ENCODE results near the gene MYH11.

MYH11 gene

GRCh38 chr16:15856901-15857698 is at the start of gene MYH11:
TSS of gene MYH11 (minus strand) at chr16:15857028. CDS start at chr16:15838252, 18,776 bp downstream.
- DNase-seq (ENCODE audit: low read depth in 1 of 2, low spot score in 1 of 2), result no peak

DNA sequence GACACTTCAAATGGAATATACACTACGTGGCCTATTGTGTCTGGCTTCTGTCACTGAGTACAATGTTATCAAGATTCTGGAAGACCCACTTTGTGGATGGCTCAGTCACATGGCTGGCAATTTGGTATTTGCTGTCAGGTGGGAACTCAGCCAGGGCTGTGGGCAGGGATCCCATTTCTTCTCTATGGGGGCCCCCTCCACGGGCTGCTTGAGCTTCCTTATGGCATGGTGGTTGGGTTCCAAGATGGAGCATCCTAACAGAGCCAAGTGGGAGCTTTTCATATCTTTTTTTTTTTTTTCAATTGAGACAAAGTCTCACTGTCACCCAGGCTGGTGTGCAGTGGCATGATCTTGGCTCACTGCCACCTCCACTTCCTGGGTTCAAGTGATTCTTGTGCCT is 49.6 kb upstream of the MYH11 start:
- no peak for DNase-seq (ENCODE audit: low read depth in 1 of 2, low spot score in 1 of 2)

- no peak for DNase-seq (ENCODE audit: low read depth in 1 of 2, low spot score in 1 of 2)
Observed at GRCh38 chr16:15903960-15904359, 47.1 kb upstream of the MYH11 start.

GRCh38 chr16:15900901-15901500 is 44.2 kb upstream of the MYH11 start:
- no peak for DNase-seq (ENCODE audit: low read depth in 1 of 2, low spot score in 1 of 2)

DNA sequence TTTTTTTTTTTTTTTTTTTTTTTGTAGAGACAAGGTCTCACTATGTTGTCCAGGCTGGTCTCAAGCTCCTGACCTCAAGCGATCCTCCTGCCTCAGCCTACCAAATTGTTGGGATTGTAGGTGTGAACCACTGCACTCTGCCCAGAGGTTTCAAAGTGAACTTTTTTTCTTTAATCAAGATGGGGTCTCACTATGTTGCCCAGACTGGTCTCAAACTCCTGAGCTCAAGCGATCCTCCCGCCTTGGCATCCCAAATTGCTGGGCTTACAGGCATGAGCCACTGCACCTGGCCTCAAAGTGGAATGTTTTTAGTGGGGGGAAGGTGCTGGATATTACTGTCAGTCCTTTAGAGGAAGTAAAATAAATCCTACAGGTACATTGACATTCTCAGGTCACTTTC is 43.5 kb upstream of the MYH11 start:
- no peak for DNase-seq (ENCODE audit: low read depth in 1 of 2, low spot score in 1 of 2)

DNA sequence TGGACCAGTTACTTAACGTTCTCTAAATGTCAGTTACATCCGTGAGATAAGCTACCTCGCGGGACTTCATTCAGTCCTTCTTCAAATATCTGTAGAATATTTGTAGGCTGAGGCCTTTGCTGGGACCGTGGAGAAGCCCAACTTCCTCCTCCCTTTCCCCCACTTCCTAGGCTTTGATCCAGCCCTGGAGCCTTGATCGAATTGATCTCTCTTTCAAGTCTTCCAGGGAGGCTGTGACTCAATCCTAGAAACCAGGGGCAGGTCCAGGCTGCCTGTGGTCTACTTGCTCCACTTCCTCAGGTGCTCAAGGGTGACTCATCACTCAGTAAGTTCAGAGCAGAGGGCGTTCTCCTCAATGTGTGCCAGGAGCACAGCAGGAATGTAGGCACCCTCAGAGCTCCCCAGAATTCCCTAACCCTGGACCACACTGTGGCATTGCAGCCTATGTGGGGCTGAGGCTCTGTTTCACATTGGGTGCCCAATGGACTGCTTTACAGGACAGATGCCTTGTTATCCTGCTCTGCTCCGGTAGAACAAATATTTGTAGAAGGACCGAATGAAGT is 42.8 kb upstream of the MYH11 start:
- no peak for DNase-seq (ENCODE audit: low read depth in 1 of 2, low spot score in 1 of 2)

DNA sequence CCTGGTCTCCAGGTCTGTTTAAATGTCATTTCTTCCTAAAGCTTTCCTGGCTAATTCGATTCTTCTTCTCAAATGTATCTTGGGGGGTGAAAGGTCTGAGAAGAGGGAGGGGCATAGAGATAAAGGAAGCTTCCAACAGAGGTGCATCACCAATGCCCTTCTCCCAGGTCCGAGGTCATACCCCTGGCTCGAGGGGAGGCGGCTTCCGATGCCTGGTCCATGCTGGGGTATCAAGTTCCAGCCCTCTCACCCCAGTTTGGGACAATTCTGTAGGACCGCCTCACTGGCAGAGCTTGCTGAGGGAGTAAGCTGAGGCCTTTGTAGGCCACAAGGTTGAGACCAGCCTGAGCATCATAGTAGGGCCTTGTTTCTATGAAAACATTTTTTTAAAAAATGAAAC is 41.8 kb upstream of the MYH11 start:
- no peak for DNase-seq (ENCODE audit: low read depth in 1 of 2, low spot score in 1 of 2)

DNA sequence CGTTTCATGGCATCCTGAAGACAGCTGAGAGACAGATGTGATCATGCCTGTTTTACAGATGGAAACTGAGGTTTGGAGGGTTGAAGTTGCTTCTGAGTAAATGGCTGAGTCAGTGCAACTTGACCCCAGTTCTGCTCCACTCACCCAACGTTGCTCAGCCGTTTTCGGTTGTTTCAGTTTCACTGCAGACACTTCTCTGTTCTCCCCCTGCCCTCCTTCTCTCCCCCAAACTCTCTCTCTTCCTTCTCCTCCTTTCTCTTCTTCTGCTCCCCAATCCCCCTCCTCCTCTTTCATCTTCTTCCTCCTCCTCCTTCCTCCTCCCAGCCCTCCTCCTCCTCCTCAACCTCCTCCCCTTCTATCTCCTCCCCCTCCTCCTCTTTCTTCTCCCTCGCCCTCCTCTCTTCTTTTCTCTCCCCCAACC is 41.0 kb upstream of the MYH11 start:
- no peak for DNase-seq (ENCODE audit: low read depth in 1 of 2, low spot score in 1 of 2)

DNA sequence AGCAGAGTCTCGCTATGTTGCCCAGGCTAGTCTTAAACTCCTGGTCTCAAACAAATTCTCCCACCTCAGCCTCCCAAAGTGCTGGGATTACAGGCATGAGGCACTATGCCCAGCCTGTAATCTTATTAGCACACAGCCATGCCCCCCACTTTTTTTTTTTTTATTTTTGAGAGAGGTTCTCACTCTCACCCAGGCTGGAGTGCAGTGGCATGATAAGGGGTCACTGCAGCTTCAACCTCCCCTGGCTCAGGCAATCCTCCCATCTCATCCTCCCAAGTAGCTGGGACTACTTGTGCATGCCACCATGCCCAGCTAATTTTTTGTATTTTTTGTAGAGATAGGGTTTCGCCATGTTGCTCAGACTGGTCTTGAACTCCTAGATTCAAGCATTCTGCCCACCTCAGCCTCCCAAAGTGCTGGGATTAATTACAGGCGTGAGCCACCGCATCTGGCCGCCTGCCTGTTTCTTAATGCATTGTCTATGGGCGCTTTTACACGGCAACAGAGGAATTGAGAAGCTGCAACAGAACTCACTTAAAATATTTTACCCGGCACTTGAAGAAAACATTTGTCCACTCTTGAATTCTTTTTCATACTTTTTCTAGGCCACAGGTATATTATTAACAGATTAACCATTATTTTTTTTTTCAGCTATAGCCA is 40.4 kb upstream of the MYH11 start:
- DNase-seq (ENCODE audit: low read depth in 1 of 2, low spot score in 1 of 2), result no peak

DNA sequence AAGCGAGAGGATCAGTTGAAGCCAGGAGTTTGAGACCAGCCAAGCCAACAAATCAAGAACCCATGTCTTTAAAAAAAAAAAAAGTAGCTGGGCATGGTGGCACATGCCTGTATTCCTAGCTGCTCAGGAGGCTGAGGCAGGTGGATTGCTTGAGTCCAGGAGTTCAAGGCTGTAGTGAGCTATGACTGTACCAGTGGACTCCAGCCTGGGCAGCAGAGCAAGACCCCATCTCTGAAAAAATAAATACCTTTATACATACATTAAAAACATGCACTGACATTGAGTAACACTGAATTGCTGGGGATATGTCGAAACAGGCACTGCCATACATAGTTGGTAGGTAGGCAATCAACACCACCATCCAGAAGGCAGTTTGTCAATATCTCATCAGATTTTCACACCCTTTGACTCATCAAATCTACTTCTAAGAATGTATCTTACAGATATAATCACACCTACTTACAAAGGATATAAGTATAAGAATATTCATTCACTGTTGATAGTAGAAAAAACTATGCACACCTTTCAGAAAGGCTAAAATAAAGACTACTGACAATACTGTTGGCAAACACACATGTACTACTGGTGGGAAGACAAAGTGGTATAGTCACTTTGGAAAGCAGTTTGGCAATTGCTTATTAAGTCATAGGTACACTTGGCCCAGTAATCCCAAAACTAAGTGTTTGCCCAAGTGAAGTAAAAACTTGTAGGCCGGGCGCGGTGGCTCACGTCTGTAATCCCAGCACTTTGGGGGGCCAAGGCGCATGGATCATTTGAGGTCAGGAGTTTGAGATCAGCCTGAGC is 37.9 kb upstream of the MYH11 start:
- no peak for DNase-seq (ENCODE audit: low read depth in 1 of 2, low spot score in 1 of 2)

DNA sequence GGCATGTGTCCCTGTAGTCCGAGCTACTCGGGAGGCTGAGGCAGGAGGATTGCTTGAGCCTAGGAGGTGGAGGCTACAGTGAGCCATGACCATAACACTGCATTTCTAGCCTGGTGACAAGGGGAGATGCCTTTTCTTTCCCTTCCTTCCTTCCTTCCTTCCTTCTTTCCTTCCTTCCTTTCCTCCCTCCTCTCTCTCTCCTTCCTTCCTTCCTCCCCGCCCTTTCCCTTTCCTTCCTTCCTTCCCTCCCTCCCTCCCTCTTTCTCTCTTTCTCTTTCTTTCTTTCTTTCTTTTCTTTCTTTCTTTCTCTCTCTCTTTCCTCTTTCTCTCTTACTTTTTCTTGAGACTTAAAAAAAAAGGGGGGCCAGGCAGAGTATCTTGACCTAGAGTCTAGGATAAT is 34.7 kb upstream of the MYH11 start:
- no peak for DNase-seq (ENCODE audit: low read depth in 1 of 2, low spot score in 1 of 2)

DNA sequence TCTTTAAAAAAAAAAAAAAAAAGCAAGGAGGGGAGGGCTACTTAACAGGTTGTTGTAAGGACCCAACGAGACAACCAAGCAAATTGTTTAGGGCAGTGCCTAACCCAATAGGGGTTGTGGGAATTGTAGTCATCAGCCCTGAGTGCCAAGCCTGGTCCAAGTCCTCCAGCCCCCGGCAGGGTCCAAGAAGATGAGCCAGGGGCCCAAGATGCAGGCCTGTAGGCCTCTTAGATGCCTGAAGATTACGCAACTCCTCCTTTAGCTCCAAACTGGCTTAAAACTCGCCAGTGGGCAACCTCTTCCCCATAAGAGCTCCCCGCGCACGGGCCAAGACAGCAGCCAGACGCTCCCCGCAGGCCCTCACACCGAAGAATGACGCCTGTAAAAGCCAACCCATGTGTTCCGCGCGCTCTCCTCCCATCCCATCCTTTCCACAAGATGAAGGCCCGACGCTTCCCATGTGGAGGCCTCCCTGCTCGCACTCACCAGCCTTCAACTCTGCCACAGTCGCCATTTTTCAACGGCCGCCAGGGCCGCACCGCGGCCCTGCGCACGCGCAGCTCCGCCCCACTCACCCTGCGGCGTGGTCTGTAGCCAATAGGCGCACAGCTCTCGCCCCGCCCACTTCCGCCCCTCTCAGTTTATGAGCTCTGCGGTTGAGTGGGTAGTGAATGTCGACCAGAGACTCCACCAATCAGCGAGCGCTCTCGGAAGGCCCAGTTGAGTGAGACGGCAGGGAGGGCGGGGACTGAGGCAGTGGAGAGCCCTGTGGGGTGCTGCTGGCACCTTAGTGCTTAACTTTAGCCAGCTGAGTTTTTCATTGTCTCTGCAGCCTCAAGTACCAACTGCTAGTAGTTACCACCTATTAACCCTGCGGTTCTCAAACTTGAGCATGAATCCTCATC is 31.5 kb upstream of the MYH11 start, which contains the start of gene CEP20:
Gene CEP20, minus strand, starts transcription at position 532 of the 905 bp plus-strand sequence. Its CDS starts 18 bp downstream, at position 514.
- peak; percentile 99 for DNase-seq (ENCODE audit: low read depth in 1 of 2, low spot score in 1 of 2)

GRCh38 chr16:15887283-15887682 is 30.5 kb upstream of the MYH11 start:
- DNase-seq (ENCODE audit: low read depth in 1 of 2, low spot score in 1 of 2), result no peak

DNA sequence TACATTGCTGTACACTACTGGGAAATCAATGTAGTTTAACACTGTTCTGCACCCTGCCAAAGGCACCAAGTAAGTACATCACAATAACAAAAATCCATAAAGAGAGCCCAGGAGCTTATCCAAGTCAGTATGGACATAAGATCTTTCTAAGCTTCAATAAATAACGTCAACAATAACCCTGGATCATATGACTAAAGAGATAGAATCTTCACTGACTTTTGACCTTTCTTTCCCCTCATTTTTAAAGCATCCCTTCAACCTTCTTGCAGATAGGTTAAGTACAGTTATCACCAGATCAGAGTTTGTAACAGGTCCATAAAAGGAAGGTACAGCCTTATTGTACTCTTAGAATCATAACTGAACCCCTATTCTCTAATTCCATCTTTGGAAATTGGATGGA is 29.2 kb upstream of the MYH11 start:
- no peak for DNase-seq (ENCODE audit: low read depth in 1 of 2, low spot score in 1 of 2)

- DNase-seq (ENCODE audit: low read depth in 1 of 2, low spot score in 1 of 2), result no peak
Observed at GRCh38 chr16:15885560-15886001, 28.8 kb upstream of the MYH11 start.

DNA sequence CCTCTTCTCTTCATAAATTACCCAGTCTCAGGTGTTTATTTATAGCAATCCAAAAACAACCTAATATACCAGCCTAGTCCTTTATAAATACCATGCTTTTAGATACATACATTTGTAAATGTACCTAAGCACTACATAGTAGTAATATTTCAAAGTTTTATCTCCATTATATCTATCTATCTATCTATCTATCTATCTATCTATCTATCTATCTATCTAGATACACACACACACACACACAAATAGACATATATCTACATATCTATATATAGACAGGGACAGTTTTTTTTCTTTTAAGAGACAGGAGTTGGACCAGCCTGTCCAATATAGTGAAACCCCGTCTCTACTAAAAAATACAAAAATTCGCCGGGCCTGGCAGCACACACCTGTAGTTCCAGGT is 25.7 kb upstream of the MYH11 start:
- no peak for DNase-seq (ENCODE audit: low read depth in 1 of 2, low spot score in 1 of 2)

GRCh38 chr16:15881794-15882379 is 25.1 kb upstream of the MYH11 start:
- DNase-seq (ENCODE audit: low read depth in 1 of 2, low spot score in 1 of 2), result no peak

GRCh38 chr16:15880434-15881308 is 23.8 kb upstream of the MYH11 start:
- DNase-seq (ENCODE audit: low read depth in 1 of 2, low spot score in 1 of 2), result no peak
